ENCODE results near the gene AXIN1. TPM values are rescaled to one million over a fixed set of nuclear protein-coding genes. Genes with fewer than 3 reads are reported as not detected.
A peak's percentile ranks its signal among the peaks of the same experiment; 100 is the strongest.

Gene AXIN1
- total RNA-seq, 2 donors from 2014 or later = 14.8 TPM

DNA sequence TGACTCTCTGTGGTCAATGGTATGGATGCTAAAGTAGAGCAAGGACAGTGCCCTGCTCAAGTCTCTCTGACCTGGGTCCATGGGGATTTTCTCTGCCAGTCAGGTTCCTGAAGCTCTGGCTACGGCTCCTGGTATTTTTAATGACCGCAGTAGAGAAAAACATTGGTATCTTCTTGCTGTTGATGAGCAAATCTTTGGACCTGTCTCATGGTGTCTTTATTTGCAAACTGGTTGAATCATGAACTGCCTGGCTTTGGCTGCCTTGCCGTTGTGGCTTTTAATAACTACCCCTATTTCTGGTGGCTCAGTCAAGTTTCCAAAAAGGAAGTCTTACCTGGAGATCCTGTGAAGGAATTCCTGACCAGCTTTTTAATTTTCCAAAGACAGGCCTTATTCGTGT lies 109.2 kb downstream of the AXIN1 start:
- H3K27me3 ChIP-seq = no peaks in the 10 kb centered on the region
- no peak overlapping the region for H3K27ac ChIP-seq
- no peak overlapping the region for H3K4me3 ChIP-seq
- intact Hi-C loops (cut with DNase I) = no loop called here
- H3K9me3 ChIP-seq = no peaks in the 10 kb centered on the region
- WGBS, 2 donors = 58 to 64% methylated on average over 4 of the region's 4 CpGs
- no peak for DNase-seq
- TF ChIP-seq POLR2A (IDR thresholded peaks at IDR 0.05) (no peak), CTCF (IDR thresholded peaks at IDR 0.05) (no peak)
- ATAC-seq = no peak
- H3K36me3 ChIP-seq (replicated peaks in 1 of 2; ENCODE audit: insufficient read depth in 1 of 2, low read depth in 2 of 2) = no peaks in the 10 kb centered on the region
- peaks cover 13% of the 10 kb centered on the region for H3K4me1 ChIP-seq

GRCh38 chr16:242281-242680 lies 110.2 kb downstream of the AXIN1 start:
- H3K27ac ChIP-seq = no peak overlapping the region
- H3K27me3 ChIP-seq = no peaks in the 10 kb centered on the region
- TF ChIP-seq CTCF (IDR thresholded peaks at IDR 0.05) (no peak), POLR2A (IDR thresholded peaks at IDR 0.05) (no peak)
- no peak overlapping the region for H3K4me3 ChIP-seq
- ATAC-seq = no peak
- 85 to 89% methylated on average over 10 of the region's 10 CpGs for whole genome bisulfite sequencing, 2 donors
- H3K9me3 ChIP-seq = no peaks in the 10 kb centered on the region
- DNase-seq = no peak
- intact Hi-C loops (cut with DNase I) = no loop called here
- peaks cover 13% of the 10 kb centered on the region for H3K4me1 ChIP-seq
- no peaks in the 10 kb centered on the region for H3K36me3 ChIP-seq (replicated peaks in 1 of 2; ENCODE audit: insufficient read depth in 1 of 2, low read depth in 2 of 2)

DNA sequence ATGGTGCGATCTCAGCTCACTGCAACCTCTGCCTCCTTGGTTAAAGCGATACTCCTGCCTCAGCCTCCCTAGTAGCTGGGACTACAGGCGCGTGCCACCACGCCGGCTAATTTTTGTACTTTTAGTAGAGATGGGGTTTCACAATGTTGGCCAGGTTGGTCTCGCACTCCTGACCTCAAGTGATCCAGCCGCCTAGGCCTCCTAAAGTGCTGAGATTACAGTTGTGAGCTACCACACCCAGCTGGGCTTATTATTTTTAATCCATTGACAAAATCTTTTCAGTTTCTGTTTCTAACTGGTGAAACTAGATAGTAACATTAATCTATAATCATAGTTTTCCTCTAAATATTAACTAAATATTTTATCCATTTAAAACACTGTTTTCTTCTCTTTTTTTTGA lies 112.0 kb downstream of the AXIN1 start:
- no peak for DNase-seq
- Histone ChIP-seq H3K36me3 (replicated peaks in 1 of 2; ENCODE audit: insufficient read depth in 1 of 2, low read depth in 2 of 2) (no peaks in the 10 kb centered on the region), H3K27ac (peak overlapping the region in 2 of 4 donors; percentile 34 to 62), H3K9me3 (no peaks in the 10 kb centered on the region), H3K4me1 (peaks cover 22% of the 10 kb centered on the region), H3K27me3 (no peaks in the 10 kb centered on the region), H3K4me3 (no peak overlapping the region)
- no peak for ATAC-seq
- TF ChIP-seq CTCF (IDR thresholded peaks at IDR 0.05) = no peak
- no peak for TF ChIP-seq POLR2A (IDR thresholded peaks at IDR 0.05)
- 89 to 98% methylated on average over 8 of the region's 8 CpGs for WGBS, 2 donors
- intact Hi-C loops (cut with DNase I) = no loop called here

DNA sequence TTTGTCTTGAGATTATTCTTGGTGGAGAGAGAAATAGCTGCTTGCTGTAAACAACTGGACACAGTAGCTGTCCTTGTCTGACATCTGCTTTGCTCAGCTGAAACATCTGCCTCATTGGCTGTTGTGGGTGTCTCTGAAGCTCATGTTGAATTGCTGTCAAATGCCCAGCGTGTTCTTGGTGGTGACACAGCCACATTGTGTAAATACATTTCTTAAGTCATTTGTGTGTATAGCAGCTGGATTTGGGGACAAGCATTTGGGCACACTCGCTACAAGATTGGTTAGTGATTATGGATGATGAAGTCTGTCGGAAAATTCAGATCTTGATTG lies 112.6 kb downstream of the AXIN1 start:
- no peak for TF ChIP-seq POLR2A (IDR thresholded peaks at IDR 0.05)
- no peak for TF ChIP-seq CTCF (IDR thresholded peaks at IDR 0.05)
- peak in 1 of 4 donors; percentile 36 for DNase-seq
- Histone ChIP-seq H3K4me3 (no peak overlapping the region), H3K9me3 (no peaks in the 10 kb centered on the region), H3K27me3 (no peaks in the 10 kb centered on the region), H3K27ac (peak overlapping the region in 2 of 4 donors; percentile 34 to 62), H3K4me1 (peaks cover 23% of the 10 kb centered on the region), H3K36me3 (replicated peaks in 1 of 2; ENCODE audit: insufficient read depth in 1 of 2, low read depth in 2 of 2) (no peaks in the 10 kb centered on the region)
- ATAC-seq = no peak
- intact Hi-C loops (cut with DNase I) = no loop called here
- 26% methylated on average over 3 of the region's 3 CpGs for WGBS, 2 donors

Other genes starting within 250 kb of the AXIN1 start
- 10 to 100 TPM; 10.6 to 23.7 TPM for gene NPRL3, start 214.1 kb downstream of the AXIN1 start, total RNA-seq
- not detected for gene HBZ, start 200.1 kb downstream of the AXIN1 start, total RNA-seq
- gene HBM, start 186.7 kb downstream of the AXIN1 start, total RNA-seq = not detected
- gene HBA2, start 179.8 kb downstream of the AXIN1 start, total RNA-seq = 10 to 100 TPM in 1 of 2 donors, 1 to 10 TPM in 1; 6.0 to 23.4 TPM
- not detected for gene HBA1, start 176.0 kb downstream of the AXIN1 start, total RNA-seq
- gene HBQ1, start 172.3 kb downstream of the AXIN1 start, total RNA-seq = not detected
- 100 to 1,000 TPM; 106 to 162 TPM for gene LUC7L, start 123.3 kb downstream of the AXIN1 start, total RNA-seq
- gene FAM234A, start 117.9 kb downstream of the AXIN1 start, total RNA-seq = 10 to 100 TPM; 44.2 to 50.8 TPM
- 10 to 100 TPM; 15.6 to 95.9 TPM for gene RGS11, start 76.8 kb downstream of the AXIN1 start, total RNA-seq
- 100 to 1,000 TPM; 102 to 140 TPM for gene ARHGDIG, start 72.1 kb downstream of the AXIN1 start, total RNA-seq
- gene PDIA2, start 69.6 kb downstream of the AXIN1 start, total RNA-seq = 1,000 to 10,000 TPM in 1 of 2 donors, 100 to 1,000 TPM in 1; 517 to 2,271 TPM
- 10 to 100 TPM; 22.1 to 31.0 TPM for gene MRPL28, start 17.8 kb upstream of the AXIN1 start, total RNA-seq
- gene PGAP6, start 29.3 kb upstream of the AXIN1 start, total RNA-seq = 100 to 1,000 TPM in 1 of 2 donors, 10 to 100 TPM in 1; 83.8 to 113 TPM
- 10 to 100 TPM; 20.2 to 33.0 TPM for gene NME4, start 44.5 kb upstream of the AXIN1 start, total RNA-seq
- gene DECR2, start 49.2 kb upstream of the AXIN1 start, total RNA-seq = 10 to 100 TPM; 38.9 to 41.2 TPM
- 100 to 1,000 TPM in 1 of 2 donors, 10 to 100 TPM in 1; 50.1 to 122 TPM for gene RAB11FIP3, start 72.9 kb upstream of the AXIN1 start, total RNA-seq
- 100 to 1,000 TPM in 1 of 2 donors, 10 to 100 TPM in 1; 48.0 to 104 TPM for gene CAPN15, start 175.0 kb upstream of the AXIN1 start, total RNA-seq
- not detected for gene PRR35, start 207.7 kb upstream of the AXIN1 start, total RNA-seq
- under 1 TPM in 1 of 2 donors, not detected in 1; 0.52 TPM for gene NHLRC4, start 214.3 kb upstream of the AXIN1 start, total RNA-seq
- 10 to 100 TPM; 76.5 to 83.1 TPM for gene PIGQ, start 217.2 kb upstream of the AXIN1 start, total RNA-seq
- gene RAB40C, start 237.3 kb upstream of the AXIN1 start, total RNA-seq = 10 to 100 TPM; 37.2 to 41.0 TPM